Loucy (cell line): ENCODE measurements around the gene SLC6A5.

Experiments used
- EZH2phosphoT487 ChIP-seq: fragments of 200-600 bp; IDR thresholded peaks from 2 replicates; pipeline ENCODE4 v1.6.1; 2018; ENCODE audit warnings: antibody characterized with exemption, mild to moderate bottlenecking, moderate library complexity, borderline replicate concordance
- TF ChIP-seq, protein P1 (sequence below): fragments of 200-600 bp; sonication (generic); conservative IDR thresholded peaks from 2 replicates; pipeline ENCODE4 v1.5.1; 2014; ENCODE audit warnings: mild to moderate bottlenecking, antibody characterized with exemption, low read length

DNA sequence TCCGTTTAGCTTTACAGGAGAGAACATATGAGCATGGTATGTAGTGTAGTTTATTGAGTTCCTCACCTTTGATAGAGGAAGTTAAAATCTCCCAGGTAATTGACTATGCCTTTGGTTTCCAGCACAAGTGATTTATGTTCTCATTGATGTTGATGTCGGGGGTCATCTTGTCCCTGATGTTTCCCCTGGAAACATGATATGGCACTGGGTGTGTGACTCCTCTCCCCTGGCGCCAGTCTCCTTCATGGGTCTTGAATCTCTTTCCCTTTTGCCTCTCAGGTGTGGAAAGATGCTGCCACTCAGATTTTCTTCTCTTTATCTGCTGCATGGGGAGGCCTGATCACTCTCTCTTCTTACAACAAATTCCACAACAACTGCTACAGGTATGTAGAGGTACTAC, 28.3 kb downstream of the SLC6A5 start:
- TF ChIP-seq, protein P1, sequence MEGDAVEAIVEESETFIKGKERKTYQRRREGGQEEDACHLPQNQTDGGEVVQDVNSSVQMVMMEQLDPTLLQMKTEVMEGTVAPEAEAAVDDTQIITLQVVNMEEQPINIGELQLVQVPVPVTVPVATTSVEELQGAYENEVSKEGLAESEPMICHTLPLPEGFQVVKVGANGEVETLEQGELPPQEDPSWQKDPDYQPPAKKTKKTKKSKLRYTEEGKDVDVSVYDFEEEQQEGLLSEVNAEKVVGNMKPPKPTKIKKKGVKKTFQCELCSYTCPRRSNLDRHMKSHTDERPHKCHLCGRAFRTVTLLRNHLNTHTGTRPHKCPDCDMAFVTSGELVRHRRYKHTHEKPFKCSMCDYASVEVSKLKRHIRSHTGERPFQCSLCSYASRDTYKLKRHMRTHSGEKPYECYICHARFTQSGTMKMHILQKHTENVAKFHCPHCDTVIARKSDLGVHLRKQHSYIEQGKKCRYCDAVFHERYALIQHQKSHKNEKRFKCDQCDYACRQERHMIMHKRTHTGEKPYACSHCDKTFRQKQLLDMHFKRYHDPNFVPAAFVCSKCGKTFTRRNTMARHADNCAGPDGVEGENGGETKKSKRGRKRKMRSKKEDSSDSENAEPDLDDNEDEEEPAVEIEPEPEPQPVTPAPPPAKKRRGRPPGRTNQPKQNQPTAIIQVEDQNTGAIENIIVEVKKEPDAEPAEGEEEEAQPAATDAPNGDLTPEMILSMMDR = no peak
- no peak for TF ChIP-seq EZH2phosphoT487
